Measurements from ENCODE around the gene IL37.
"Not testable (repeated sequence)": the region's sequence is repeated elsewhere in the genome, so short reads cannot be mapped to it uniquely, and the experiment has no call there.

IL37 gene

DNA sequence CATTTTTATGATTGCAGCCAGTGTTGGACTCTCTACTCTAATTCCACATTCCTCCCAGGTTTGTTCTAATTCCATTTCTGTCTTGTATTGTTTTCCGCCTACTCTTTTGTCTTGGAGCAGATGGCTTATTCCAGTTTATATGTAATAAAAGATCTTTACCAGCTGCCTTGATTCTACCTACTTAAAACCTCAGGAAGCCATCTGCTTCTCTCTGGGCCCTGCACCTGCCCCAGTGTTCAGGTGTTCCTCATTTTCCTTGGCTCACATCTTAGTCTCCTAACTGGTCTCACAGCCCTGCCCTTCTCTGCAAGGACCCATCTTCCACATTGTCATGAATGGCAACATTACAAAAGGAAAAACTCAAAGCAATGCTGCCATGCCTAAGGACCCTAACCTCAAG is 21.0 kb upstream of the IL37 start:
- DNase-seq (ENCODE audit: low read depth in 2 of 2), result no peak

DNA sequence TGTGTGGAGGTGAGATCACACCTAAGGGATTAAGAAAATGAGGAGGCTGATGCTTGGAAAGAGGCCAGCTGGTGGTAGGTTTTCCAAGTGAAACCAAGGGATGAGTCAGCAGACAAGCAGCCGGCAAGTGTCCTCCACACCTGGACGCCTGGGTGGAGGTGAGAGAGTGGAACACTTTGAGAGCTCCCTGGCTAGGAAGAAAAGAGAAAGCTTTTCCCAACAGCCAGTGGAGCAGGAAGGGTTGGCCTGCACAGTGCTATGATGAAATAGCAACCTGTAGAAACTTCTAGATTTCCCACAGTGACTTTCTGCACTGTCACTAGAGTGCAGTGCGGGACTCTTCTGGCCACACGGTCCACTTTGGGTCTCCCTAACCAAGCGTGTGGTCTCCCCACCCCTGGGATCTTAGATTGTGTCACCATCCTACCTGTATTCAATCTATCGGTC is 19.6 kb upstream of the IL37 start:
- no peak for DNase-seq (ENCODE audit: low read depth in 2 of 2)

DNA sequence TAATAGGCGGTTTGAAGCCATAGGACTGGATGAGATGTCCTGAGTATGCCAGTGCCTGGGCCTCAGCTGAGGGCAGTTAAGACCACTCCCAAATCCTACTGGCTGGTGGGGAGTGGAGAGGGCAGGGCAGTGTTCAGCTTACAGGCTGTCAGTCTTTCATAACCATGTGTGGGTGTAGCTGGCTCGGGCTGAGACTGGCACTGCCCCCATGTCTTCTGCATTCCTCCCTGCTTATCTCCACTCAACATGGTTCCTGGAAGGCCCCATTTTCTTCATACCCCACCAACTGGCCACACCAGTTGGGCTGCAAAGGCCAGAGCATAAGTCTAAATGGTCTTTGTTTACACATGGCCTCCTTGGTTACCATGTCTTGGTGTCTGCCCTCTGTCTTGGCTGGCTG is 17.2 kb upstream of the IL37 start:
- no peak for DNase-seq (ENCODE audit: low read depth in 2 of 2)

DNA sequence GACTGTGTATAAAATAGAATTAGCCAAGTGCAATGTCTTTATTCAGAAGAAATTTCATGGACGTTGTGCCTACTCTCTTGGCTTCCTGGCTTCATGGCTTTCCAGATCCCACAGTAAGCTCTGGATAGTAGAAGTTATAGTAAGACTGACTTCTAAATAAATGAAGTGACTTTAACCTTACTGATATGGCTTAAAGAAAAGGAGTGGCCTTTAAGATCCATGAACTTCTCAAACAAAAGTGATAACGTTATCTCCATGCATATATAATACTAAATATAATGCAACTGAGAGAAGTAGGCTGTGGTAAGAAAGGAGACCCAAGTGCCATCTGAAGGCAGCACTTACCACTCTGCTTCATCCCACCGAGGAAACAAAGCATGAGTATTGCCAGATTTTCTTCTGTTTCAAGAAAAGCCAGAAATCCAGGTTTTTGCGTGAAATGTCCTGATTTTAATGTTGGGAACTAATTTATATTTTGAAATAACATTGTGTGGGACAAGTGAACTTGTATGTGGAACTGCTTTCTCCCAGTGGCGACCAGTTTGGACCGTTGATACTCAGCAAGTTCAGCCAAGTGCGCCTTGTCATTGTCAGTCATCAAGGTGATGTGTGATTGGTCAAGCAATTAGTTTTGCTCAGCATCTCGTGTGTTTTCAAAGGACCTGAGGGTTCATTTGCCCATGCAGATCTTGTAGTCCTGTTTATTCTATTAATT is 13.9 kb upstream of the IL37 start:
- DNase-seq (ENCODE audit: low read depth in 2 of 2), result no peak

DNA sequence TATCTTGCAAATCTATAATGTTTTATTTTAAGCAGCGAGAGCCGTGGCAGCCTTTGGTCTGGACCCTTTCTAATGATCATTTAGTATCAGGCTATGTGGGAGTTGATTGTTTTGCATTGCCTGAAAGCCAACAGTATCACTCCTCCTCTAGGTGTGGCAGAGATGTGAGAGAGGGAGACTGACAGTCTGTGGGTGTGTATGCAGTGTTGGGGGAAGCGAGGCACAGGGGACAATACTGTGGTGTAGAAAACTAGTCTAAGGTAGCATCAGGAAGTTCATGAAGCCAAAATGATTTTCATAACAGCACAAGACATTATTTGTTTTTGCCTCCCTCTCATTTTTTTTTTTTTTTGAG is 13.4 kb upstream of the IL37 start:
- DNase-seq (ENCODE audit: low read depth in 2 of 2), result no peak

DNA sequence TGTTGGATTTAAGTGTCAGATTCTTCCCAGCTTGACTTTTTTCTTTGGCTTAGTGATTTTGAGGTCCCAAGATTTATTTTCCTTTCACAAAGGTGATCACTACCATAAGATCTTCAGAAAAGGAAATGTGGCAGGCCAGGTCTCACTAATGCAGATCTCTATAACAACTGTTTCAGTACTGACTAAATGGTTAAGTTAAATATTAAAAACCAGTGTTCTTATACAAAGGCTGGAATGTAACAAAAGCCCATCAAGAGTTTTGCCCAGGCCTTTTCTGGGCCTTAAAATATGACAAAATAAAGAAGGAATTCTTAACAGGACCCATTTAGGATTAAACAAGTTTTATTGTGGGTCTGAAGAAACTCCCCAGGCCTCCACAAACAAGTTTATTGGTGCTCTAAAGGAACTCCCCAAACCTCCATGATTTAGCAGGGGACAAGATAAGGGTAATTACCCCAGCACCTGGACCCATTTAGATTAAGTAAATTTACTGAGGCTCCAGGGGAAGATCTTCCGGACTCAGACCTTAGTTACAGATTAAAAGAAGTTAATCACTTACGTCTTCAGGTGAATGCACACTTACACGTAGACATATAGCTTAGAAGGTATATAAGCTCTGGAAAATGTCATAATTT is 9.4 kb upstream of the IL37 start:
- DNase-seq (ENCODE audit: low read depth in 2 of 2), result not testable (repeated sequence)

DNA sequence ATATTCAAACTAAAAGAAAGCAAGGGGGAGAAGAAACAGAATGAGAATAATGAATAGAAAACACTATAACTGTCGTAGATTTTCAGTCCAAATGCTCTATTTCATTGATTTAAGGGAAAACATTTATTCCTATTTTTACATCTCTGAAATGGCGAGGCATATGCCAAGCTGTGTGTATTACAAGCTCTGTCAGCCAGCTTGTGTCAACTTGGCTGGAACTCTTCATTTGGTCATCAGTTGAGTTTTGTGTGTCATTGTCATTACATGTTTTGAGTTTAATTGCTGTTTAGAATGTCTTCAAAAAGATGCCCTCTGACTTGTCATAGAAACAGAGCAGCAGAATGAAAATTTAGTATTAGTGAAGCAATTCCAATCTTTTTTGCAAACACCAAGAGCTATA is 8.1 kb upstream of the IL37 start:
- no peak for DNase-seq (ENCODE audit: low read depth in 2 of 2)

DNA sequence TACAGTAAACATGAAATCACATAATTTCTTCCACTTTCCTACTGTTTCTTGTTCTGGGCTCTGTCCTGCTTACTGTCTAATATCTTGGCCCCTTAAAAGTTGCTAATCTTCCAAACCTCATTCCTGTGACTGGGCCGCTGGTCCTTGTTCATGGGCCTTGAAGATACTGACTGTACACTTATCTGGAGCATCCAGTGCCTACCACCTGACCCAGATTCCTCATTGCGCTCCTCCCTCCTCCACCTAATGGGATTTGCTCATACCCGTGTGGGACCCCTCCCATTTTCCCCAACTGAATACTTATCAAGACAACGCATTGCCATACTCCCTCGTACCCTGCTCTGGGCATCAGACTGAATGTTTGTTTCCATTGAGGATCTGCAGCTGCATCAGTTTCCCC is 6.1 kb upstream of the IL37 start:
- no peak for DNase-seq (ENCODE audit: low read depth in 2 of 2)

DNA sequence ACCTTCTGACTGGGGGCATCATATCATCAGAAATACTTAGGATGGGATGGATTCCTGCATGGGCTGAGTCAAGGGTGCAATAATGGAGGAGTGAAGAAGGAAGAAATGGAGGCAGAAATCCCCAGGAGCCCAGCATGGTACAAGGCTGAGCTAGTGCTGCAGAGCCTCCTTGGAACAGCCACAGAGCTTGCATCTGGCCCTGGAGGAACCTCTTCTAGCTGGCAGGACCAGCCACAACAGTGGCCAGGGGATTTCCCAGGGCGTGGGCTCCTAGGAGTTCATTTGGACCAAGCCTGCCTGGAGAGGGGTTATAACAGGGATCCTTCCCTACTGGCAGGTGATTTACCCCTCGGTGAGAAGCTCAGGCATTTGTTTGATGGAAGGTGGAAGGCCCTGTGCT is 4.7 kb upstream of the IL37 start:
- DNase-seq (ENCODE audit: low read depth in 2 of 2), result no peak

DNA sequence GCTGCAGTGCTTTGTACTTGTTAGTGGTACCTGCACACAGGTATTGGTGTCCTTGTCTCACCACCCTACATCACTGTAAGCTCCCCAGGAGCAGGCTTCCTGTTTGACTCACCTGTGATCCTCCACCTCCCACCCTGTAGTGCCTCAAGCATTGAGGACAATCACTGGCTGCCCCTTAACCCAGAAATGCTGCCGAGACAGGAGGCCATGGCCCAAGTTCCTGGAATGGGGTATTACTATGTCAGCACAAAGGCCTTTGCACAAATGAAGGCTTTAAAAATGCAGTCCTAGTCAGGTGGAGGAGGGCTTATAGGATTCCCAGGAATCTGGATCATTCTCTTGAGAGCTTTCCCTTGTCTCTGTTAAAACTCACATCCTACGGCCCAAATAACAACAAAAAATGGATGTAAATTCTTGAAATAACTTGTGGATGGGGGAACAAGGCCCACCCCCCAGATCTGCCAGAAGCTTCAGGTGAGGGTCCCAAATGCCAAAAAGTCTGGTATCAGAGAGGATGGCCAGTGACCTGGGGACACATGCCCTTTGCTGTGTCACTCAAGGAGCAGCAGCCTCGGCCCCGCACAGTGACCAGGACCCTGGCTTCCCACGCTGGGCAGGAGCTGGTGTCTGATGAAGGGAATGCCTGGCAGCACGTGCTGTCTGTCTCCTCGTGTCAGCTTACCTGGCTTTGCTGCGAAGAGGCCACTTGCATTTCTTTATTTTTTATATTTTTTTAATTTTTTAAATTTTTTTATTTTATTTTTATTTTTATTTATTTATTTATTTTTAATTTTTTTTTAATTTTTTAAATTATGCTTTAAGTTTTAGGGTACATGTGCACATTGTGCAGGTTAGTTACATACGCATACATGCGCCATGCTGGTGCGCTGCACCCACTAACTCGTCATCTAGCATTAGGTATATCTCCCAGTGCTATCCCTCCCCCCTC is 3.7 kb upstream of the IL37 start:
- DNase-seq (ENCODE audit: low read depth in 2 of 2), result no peak

DNA sequence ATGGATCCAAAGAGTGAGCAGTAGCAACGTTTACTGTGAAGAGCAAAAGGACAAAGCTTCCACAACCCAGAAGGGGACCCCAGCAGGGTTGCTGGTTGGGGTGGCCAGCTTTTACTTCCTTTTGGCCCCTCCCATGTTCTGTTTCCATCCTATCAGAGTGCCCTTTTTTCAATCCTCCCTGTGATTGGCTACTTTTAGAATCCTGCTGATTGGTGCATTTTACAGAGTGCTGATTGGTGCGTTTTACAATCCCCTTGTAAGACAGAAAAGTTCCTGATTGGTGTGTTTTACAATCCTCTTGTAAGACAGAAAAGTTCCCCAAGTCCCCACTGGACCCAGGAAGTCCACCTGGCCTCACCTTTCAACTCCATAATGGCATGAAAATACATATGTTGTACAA is 2.4 kb upstream of the IL37 start:
- DNase-seq (ENCODE audit: low read depth in 2 of 2), result not testable (repeated sequence)

DNA sequence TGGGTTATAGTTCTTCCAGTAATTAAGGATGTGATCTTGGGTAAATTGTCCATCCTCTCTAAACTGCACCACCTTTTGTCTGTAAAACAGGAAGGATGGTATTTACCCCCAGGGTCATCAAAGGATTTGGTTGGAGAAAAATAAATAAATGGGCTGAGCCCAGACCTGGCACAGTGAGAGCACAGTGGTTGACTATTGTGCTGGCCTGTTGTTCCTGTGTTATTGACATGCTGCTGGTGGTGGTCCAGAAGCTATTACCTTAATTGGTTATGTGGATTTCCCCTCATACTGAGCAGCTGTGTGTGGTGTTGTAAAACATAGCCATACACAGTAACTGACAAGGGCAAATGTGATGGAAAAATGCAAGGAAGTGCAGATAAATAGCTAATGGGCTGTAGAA is 746 bp upstream of the IL37 start:
- no peak for DNase-seq (ENCODE audit: low read depth in 2 of 2)

DNA sequence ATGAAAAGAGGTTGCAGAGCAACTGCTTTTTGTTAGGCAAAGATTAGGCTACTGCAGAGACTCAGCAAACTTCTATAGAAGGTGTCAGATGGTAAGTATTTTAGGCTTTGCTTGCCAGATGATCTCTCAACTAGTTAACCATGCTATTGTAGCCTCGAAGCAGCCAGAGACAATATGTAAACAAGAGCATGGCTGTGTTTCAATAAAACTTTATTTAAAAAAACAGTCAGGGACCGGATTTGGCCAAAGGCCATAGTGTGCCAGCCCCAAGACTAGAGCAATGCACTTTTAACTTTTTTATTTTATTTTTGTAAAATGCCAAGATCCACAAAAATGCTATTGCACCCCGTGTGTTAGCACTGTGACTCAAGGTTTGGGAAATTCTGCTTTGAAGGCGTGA is 1.4 kb downstream of the IL37 start:
- no peak for DNase-seq (ENCODE audit: low read depth in 2 of 2)

DNA sequence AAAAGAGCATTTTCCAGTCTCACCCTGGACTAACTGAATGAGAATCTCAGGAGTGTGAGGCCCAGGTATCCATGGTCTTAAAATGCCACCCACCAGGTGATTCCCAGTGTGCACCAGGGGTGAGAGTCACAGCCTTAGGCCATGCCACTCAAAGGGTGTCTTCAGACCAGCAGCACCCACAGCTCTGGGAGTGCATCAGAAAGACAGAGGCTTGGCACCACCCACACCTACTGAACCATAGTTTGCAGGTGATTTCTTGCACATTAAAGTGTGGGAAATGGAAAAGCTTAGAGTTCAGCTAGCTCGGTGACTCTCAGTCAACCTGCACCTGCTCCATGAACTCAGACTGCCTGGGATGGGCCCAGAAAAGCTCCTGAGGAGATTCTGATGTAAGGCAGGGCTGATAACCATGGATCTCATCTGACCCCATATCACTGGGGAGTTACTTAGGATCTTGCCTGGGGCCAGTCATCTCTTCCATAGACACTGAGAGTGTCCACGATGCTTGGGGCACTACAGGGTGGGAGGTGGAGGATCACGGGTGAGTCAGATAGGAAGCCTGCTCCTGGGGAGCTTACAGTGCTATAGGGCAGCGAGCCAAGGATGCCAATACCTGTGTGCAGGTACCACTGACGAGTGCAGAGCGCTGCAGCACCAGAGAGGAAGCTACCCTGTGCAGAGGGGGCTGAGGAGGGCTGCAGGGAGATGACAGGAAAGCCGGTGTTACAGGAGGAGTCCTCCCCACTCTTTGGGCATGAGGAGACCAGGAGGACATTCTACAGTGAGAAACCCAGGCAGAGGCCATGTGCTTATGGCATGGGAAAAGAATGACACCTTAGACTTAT is 4.6 kb downstream of the IL37 start:
- no peak for DNase-seq (ENCODE audit: low read depth in 2 of 2)

DNA sequence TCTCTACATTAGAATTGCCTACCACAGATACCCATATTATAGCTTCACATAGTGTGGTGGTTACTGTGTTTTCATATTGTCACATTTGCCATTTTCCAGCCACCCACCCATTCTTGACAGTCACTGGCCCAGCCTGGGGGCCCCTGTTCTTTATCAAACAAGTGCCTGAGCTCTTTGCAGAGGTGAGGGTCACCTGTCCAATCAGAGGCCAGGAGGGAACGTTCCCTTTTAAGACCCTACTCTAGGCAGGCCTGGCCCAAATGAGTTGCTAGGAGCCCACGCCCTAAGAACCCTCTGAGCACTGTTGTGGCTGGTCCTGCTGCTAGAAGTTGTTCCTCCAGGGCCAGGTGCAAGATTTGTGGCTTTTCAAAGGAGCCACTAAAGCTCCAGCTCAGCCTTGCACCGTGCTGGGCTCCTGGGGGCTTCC is 5.2 kb downstream of the IL37 start:
- DNase-seq (ENCODE audit: low read depth in 2 of 2), result no peak

DNA sequence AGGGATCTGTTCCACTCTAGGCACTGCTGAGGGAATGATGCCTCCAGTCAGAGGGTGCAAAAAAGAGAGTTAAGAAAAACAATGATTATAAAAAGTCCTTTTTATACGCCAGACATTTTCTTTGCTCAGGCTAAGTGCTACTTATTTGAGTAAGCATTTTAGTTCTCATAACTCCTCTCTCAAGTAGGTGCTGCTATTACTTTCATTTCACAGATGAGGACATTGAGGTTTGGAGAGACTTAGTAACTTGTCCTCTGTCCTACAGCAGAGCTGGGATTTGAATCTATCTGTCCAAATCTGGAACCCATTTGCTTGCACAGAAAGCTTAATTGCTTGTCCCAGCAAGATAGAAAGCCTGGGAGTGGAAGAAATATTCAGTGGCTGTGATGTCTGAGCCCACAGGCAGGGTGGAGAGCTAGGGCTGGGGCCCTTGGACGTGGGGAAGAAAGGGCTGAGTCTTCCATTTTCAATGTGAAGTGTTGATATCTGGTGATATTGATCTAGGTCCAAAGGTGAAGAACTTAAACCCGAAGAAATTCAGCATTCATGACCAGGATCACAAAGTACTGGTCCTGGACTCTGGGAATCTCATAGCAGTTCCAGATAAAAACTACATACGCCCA is 5.8 kb downstream of the IL37 start:
- no peak for DNase-seq (ENCODE audit: low read depth in 2 of 2)

DNA sequence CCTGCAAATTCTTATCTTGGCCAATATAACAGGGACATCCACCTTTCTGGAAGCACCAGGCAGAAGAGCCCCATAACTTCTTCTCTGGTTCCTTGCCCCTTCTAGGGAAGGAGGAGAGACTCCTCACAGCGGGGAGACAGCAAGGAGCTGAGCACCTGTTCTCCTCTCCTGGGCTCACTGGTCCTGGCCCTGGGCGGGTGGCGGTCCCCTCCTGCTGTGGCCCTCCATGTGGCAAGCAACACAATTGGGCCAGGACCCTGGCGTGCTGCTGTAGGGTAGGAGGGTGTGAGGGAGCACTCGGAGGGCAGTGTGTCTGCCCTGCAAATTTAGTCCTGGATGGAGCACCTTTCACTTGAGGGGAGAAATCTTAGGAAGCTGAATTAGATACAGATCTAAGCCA is 6.9 kb downstream of the IL37 start:
- no peak for DNase-seq (ENCODE audit: low read depth in 2 of 2)

DNA sequence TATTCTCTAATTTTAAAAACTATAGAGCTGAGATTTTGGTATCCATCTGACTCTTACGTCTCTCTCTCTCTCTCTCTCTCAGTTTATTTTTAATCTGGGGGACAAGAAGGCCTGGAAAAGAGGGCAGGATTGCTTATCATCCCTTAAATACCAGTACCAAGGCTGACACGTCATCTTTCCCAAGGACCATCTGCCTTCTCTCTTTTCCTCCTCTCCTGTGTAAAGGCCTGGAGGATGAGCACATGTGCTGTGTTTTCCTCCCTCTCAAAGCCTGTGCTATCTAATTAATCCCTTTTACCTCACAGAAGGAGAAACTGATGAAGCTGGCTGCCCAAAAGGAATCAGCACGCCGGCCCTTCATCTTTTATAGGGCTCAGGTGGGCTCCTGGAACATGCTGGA is 7.3 kb downstream of the IL37 start:
- no peak for DNase-seq (ENCODE audit: low read depth in 2 of 2)

DNA sequence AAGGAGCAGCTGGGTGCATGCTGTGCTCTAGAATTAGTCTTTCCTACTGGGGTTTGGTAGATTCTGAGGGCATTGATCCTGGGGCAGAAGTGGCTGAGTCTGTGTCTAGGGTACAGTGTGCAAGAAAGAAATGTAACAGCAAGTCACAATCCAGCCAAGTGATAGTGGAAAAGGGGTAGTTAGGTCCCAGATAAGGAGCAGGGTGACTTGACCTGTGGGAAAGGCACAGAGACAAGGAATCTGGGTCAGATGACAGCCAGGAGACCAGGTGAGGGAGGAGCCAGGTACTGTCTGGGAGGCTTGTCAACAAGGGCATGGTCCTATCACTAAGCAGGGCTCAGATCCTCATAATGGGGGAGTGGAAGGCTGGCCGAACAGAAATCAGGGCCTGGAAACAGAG is 8.1 kb downstream of the IL37 start:
- DNase-seq (ENCODE audit: low read depth in 2 of 2), result no peak

DNA sequence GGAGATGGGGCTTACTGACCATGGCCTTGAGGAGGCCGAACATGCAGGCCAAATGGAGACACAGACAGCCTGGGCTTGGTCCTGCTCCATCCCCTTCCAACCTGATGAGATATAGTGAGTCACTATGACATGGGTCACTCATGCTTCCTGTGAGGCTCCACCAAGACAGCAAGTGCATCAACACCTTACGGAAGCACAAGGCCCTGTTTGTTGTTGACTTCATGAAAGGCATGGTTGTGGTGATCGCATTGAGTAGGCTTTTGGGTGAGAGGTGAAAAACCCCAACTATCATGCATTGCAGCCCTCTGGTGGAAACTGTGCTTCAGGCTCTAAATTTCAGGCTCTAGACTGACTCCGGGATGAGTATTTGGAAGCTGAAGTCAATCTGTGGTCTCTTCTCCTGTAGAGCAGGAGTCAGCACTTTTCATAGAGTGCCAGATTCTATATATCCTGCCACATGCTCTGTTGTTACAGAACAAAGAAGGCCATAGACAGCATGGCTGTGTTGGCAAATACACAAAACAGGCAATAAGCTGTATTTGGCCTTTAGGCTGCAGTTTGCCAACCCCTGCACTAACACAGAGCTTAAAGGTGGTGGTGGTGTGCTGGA is 10.1 kb downstream of the IL37 start:
- DNase-seq (ENCODE audit: low read depth in 2 of 2), result no peak

DNA sequence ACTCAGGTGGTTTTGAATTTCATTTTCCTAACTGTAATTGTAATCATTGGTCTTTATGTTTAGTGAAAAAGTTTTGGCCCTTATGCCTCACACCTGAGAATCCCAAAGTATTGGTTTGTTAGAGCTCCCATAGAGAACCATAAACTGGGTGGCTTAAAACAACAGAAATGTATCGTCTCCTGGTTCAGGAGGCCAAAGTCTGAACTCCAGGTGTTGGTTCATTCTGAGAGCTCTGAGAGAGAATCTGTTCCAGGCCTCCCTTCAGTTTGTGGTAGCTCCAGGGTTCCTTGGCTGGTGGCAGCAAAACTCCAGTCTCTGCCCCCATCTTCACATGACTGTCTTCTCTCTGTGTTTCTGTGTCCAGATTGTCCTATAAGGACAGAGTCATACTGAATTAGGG is 11.0 kb downstream of the IL37 start:
- no peak for DNase-seq (ENCODE audit: low read depth in 2 of 2)
